ENCODE data around the gene SMYD3. TPM values are rescaled to one million over a fixed set of nuclear protein-coding genes. Genes with fewer than 3 reads are reported as not detected.

SMYD3 gene
- total RNA-seq, 1 donor from 2014 or later, result 80.8 TPM

DNA sequence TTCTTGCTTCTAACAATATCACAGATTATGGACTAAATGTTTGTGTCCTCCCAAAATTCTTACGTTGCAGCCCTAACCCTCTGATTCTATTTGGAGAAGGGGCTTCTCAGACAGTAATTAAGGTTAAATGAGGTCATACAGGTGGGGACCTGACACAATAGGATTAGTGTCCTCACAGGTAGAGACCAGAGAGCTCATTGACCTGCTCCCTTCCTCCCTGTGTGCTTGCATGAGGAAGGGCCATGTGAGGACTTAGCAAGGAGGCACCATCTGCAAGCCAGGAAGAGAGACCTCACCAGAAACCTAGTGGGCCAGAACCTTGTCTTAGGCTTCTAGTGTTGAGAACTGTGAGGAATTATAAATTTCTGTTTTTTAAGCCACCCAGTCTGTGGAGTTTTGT is 322.6 kb downstream of the SMYD3 start:
- no peak overlapping the region for H2AFZ ChIP-seq (ENCODE audit: low read depth, low read length)
- no peaks in the 10 kb centered on the region for H3K9me3 ChIP-seq (ENCODE audit: insufficient read depth, low read depth, low read length)
- H3K4me2 ChIP-seq (ENCODE audit: low read length), result no peak overlapping the region
- TF ChIP-seq EZH2 (IDR thresholded peaks at IDR 0.05; ENCODE audit: insufficient read depth, low read length), result no peak
- TF ChIP-seq, protein P1, sequence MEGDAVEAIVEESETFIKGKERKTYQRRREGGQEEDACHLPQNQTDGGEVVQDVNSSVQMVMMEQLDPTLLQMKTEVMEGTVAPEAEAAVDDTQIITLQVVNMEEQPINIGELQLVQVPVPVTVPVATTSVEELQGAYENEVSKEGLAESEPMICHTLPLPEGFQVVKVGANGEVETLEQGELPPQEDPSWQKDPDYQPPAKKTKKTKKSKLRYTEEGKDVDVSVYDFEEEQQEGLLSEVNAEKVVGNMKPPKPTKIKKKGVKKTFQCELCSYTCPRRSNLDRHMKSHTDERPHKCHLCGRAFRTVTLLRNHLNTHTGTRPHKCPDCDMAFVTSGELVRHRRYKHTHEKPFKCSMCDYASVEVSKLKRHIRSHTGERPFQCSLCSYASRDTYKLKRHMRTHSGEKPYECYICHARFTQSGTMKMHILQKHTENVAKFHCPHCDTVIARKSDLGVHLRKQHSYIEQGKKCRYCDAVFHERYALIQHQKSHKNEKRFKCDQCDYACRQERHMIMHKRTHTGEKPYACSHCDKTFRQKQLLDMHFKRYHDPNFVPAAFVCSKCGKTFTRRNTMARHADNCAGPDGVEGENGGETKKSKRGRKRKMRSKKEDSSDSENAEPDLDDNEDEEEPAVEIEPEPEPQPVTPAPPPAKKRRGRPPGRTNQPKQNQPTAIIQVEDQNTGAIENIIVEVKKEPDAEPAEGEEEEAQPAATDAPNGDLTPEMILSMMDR (IDR thresholded peaks at IDR 0.05; ENCODE audit: insufficient read depth, low read depth, low read length), result no peak
- H3K9me3 Mint-ChIP-seq (ENCODE audit: unreplicated experiment), result peaks cover 4% of the 10 kb centered on the region
- no peak overlapping the region for H3K27ac Mint-ChIP-seq (ENCODE audit: unreplicated experiment)
- FAIRE-seq (no peak), DNase-seq (ENCODE audit: low read depth) (no peak)
- peaks cover 13% of the 10 kb centered on the region for H3K4me1 Mint-ChIP-seq (ENCODE audit: low read depth, unreplicated experiment)
- H3K4me1 ChIP-seq (ENCODE audit: insufficient read depth, low read length), result no peaks in the 10 kb centered on the region
- H3K4me3 Mint-ChIP-seq (ENCODE audit: unreplicated experiment), result no peak overlapping the region
- H3K36me3 Mint-ChIP-seq (ENCODE audit: low read depth, unreplicated experiment), result peaks cover 11% of the 10 kb centered on the region
- no peaks in the 10 kb centered on the region for H3K27me3 Mint-ChIP-seq (ENCODE audit: low read depth, unreplicated experiment)
- no peaks in the 10 kb centered on the region for H3K27me3 ChIP-seq (ENCODE audit: insufficient read depth, low read length)
- no peak overlapping the region for H3K27ac ChIP-seq (ENCODE audit: low read depth, low read length)
- no peak overlapping the region for H3K4me3 ChIP-seq (ENCODE audit: insufficient read depth, low read depth, low read length)
- H3K36me3 ChIP-seq (ENCODE audit: insufficient read depth, low read length), result no peaks in the 10 kb centered on the region
- H4K20me1 ChIP-seq (ENCODE audit: insufficient read depth, low read length), result no peaks in the 10 kb centered on the region
- H3K9ac ChIP-seq (ENCODE audit: low read length), result no peak overlapping the region
- no peaks in the 10 kb centered on the region for H3K79me2 ChIP-seq (ENCODE audit: insufficient read depth, low read length)

DNA sequence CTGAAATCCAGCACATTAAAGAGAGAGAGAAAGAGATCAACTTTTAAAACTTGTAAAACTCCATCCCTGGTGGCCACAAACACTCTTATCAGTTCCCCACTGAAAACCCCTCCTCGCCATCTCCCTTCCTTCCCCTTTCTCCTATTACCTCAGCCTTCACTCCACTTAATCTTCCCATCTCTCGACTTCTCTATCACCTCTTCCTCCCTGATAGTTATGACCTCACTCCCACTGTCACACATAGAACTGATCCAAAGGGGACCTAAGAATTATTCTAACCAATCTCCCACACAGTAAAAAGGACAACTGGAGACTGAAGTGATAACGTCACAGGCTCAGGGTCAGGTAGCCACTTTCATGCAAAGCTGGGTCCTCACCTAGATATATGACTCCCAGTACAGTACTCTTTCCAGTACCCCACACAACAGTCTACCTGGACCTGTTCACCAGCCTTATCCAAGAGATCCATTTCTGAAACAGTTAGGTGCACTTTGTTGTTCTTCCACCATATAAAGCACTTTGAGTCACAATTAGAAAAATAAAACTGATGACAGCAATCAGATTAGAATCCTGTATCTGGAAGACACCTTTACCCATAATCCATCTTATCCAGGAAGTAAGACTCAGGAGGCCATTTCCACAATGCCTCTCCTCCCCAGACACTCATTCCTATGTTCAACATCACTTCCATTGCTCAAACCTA is 324.8 kb downstream of the SMYD3 start:
- Histone ChIP-seq H3K36me3 (ENCODE audit: insufficient read depth, low read length) (no peaks in the 10 kb centered on the region), H3K4me1 (ENCODE audit: insufficient read depth, low read length) (no peaks in the 10 kb centered on the region), H3K9me3 (ENCODE audit: insufficient read depth, low read depth, low read length) (no peaks in the 10 kb centered on the region), H3K27me3 (ENCODE audit: insufficient read depth, low read length) (no peaks in the 10 kb centered on the region), H4K20me1 (ENCODE audit: insufficient read depth, low read length) (no peaks in the 10 kb centered on the region), H3K4me2 (ENCODE audit: low read length) (no peak overlapping the region), H3K79me2 (ENCODE audit: insufficient read depth, low read length) (no peaks in the 10 kb centered on the region), H3K27ac (ENCODE audit: low read depth, low read length) (no peak overlapping the region), H3K9ac (ENCODE audit: low read length) (no peak overlapping the region), H3K4me3 (ENCODE audit: insufficient read depth, low read depth, low read length) (no peak overlapping the region), H2AFZ (ENCODE audit: low read depth, low read length) (no peak overlapping the region)
- peaks cover 4% of the 10 kb centered on the region for H3K9me3 Mint-ChIP-seq (ENCODE audit: unreplicated experiment)
- H3K27me3 Mint-ChIP-seq (ENCODE audit: low read depth, unreplicated experiment), result no peaks in the 10 kb centered on the region
- no peak for TF ChIP-seq EZH2 (IDR thresholded peaks at IDR 0.05; ENCODE audit: insufficient read depth, low read length)
- TF ChIP-seq, protein P1 (IDR thresholded peaks at IDR 0.05; ENCODE audit: insufficient read depth, low read depth, low read length), result no peak
- DNase-seq (ENCODE audit: low read depth), result no peak
- H3K4me3 Mint-ChIP-seq (ENCODE audit: unreplicated experiment), result no peak overlapping the region
- H3K4me1 Mint-ChIP-seq (ENCODE audit: low read depth, unreplicated experiment), result peaks cover 13% of the 10 kb centered on the region
- H3K27ac Mint-ChIP-seq (ENCODE audit: unreplicated experiment), result no peak overlapping the region
- peaks cover 12% of the 10 kb centered on the region for H3K36me3 Mint-ChIP-seq (ENCODE audit: low read depth, unreplicated experiment)
- no peak for FAIRE-seq

- TF ChIP-seq, protein P1 (IDR thresholded peaks at IDR 0.05; ENCODE audit: insufficient read depth, low read depth, low read length), result no peak
- no peak for TF ChIP-seq EZH2 (IDR thresholded peaks at IDR 0.05; ENCODE audit: insufficient read depth, low read length)
- Histone ChIP-seq H2AFZ (ENCODE audit: low read depth, low read length) (no peak overlapping the region), H4K20me1 (ENCODE audit: insufficient read depth, low read length) (no peaks in the 10 kb centered on the region), H3K36me3 (ENCODE audit: insufficient read depth, low read length) (no peaks in the 10 kb centered on the region), H3K27ac (ENCODE audit: low read depth, low read length) (no peak overlapping the region), H3K9ac (ENCODE audit: low read length) (no peak overlapping the region), H3K4me3 (ENCODE audit: insufficient read depth, low read depth, low read length) (no peak overlapping the region), H3K9me3 (ENCODE audit: insufficient read depth, low read depth, low read length) (no peaks in the 10 kb centered on the region), H3K79me2 (ENCODE audit: insufficient read depth, low read length) (no peaks in the 10 kb centered on the region), H3K4me2 (ENCODE audit: low read length) (no peak overlapping the region), H3K4me1 (ENCODE audit: insufficient read depth, low read length) (no peaks in the 10 kb centered on the region), H3K27me3 (ENCODE audit: insufficient read depth, low read length) (no peaks in the 10 kb centered on the region)
- no peak overlapping the region for H3K4me3 Mint-ChIP-seq (ENCODE audit: unreplicated experiment)
- DNase-seq (ENCODE audit: low read depth) (no peak), FAIRE-seq (no peak)
- H3K36me3 Mint-ChIP-seq (ENCODE audit: low read depth, unreplicated experiment), result peaks cover 13% of the 10 kb centered on the region
- no peaks in the 10 kb centered on the region for H3K27me3 Mint-ChIP-seq (ENCODE audit: low read depth, unreplicated experiment)
- no peaks in the 10 kb centered on the region for H3K9me3 Mint-ChIP-seq (ENCODE audit: unreplicated experiment)
- peaks cover 8% of the 10 kb centered on the region for H3K4me1 Mint-ChIP-seq (ENCODE audit: low read depth, unreplicated experiment)
- H3K27ac Mint-ChIP-seq (ENCODE audit: unreplicated experiment), result no peak overlapping the region
Observed at GRCh38 chr1:246181241-246181640, 325.8 kb downstream of the SMYD3 start.

All from astrocyte (in vitro differentiated cells and primary cell).